Progenitor cell of endocrine pancreas (in vitro differentiated cells): ENCODE measurements around the gene SARS2. TPM values are rescaled to one million over a fixed set of nuclear protein-coding genes. Genes with fewer than 3 reads are reported as not detected.

Experiments
- DNase-seq: peaks from one replicate; pipeline ENCODE4 v3.0.0; 2021; ENCODE audit warnings: low spot score; ENCODE audit not compliant: unreplicated experiment
- H3K27ac Mint-ChIP-seq: 2 replicates; pipeline ENCODE4 v1.8.0; 2021; ENCODE audit warnings: mild to moderate bottlenecking, moderate library complexity, mixed read lengths
- H3K27me3 Mint-ChIP-seq: 2 replicates; pipeline ENCODE4 v1.8.0; 2021; ENCODE audit warnings: mixed read lengths
- H3K36me3 Mint-ChIP-seq: 2 replicates; pipeline ENCODE4 v1.8.0; 2022; ENCODE audit warnings: mixed read lengths; ENCODE audit not compliant: insufficient read depth
- H3K4me1 Mint-ChIP-seq: 2 replicates; pipeline ENCODE4 v1.8.0; 2021; ENCODE audit warnings: low read depth, mixed read lengths
- H3K4me3 Mint-ChIP-seq: 2 replicates; pipeline ENCODE4 v1.8.0; 2021; ENCODE audit warnings: low read depth, mild to moderate bottlenecking, moderate library complexity, mixed read lengths
- H3K9me3 Mint-ChIP-seq: 2 replicates; pipeline ENCODE4 v1.8.0; 2021; ENCODE audit warnings: low read depth, mixed read lengths
- total RNA-seq: library from RNA; stranded (reverse); gene quantifications from 2 replicates; pipeline ENCODE4 v1.2.1, GENCODE V29; 2021
- TF ChIP-seq, protein P1 (sequence below): fragments of 200-600 bp; sonication (generic); IDR thresholded peaks from one replicate; pipeline ENCODE4 v1.5.0; 2021; ENCODE audit warnings: antibody characterized with exemption, mild to moderate bottlenecking; ENCODE audit not compliant: unreplicated experiment

Gene SARS2
- total RNA-seq, 1 donor from 2014 or later: 68.2 TPM

- Mint-ChIP-seq H3K9me3 (no peaks in the 10 kb centered on the region), H3K36me3 (peaks cover 9% of the 10 kb centered on the region), H3K4me1 (no peaks in the 10 kb centered on the region), H3K27ac (no peak overlapping the region), H3K4me3 (no peak overlapping the region), H3K27me3 (peaks cover 3% of the 10 kb centered on the region)
- TF ChIP-seq, protein P1, sequence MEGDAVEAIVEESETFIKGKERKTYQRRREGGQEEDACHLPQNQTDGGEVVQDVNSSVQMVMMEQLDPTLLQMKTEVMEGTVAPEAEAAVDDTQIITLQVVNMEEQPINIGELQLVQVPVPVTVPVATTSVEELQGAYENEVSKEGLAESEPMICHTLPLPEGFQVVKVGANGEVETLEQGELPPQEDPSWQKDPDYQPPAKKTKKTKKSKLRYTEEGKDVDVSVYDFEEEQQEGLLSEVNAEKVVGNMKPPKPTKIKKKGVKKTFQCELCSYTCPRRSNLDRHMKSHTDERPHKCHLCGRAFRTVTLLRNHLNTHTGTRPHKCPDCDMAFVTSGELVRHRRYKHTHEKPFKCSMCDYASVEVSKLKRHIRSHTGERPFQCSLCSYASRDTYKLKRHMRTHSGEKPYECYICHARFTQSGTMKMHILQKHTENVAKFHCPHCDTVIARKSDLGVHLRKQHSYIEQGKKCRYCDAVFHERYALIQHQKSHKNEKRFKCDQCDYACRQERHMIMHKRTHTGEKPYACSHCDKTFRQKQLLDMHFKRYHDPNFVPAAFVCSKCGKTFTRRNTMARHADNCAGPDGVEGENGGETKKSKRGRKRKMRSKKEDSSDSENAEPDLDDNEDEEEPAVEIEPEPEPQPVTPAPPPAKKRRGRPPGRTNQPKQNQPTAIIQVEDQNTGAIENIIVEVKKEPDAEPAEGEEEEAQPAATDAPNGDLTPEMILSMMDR: no peak
- DNase-seq: no peak
These were observed 19.1 kb downstream of the SARS2 start for GRCh38 chr19:38911388-38912001.

GRCh38 chr19:38910488-38910887 lies 20.1 kb downstream of the SARS2 start:
- H3K36me3 Mint-ChIP-seq: peaks cover 9% of the 10 kb centered on the region
- peaks cover 3% of the 10 kb centered on the region for H3K27me3 Mint-ChIP-seq
- TF ChIP-seq, protein P1: no peak
- DNase-seq: no peak
- no peak overlapping the region for H3K4me3 Mint-ChIP-seq
- no peaks in the 10 kb centered on the region for H3K4me1 Mint-ChIP-seq
- H3K27ac Mint-ChIP-seq: no peak overlapping the region
- H3K9me3 Mint-ChIP-seq: no peaks in the 10 kb centered on the region

- H3K4me1 Mint-ChIP-seq: no peaks in the 10 kb centered on the region
- H3K9me3 Mint-ChIP-seq: no peaks in the 10 kb centered on the region
- H3K27ac Mint-ChIP-seq: no peak overlapping the region
- H3K27me3 Mint-ChIP-seq: peaks cover 3% of the 10 kb centered on the region
- H3K4me3 Mint-ChIP-seq: no peak overlapping the region
- peaks cover 11% of the 10 kb centered on the region for H3K36me3 Mint-ChIP-seq
- DNase-seq: no peak
- TF ChIP-seq, protein P1: no peak
These were observed 21.7 kb downstream of the SARS2 start for GRCh38 chr19:38908911-38909310.

GRCh38 chr19:38907670-38908069 lies 22.9 kb downstream of the SARS2 start:
- H3K4me3 Mint-ChIP-seq: no peak overlapping the region
- peaks cover 2% of the 10 kb centered on the region for H3K27me3 Mint-ChIP-seq
- peaks cover 11% of the 10 kb centered on the region for H3K36me3 Mint-ChIP-seq
- DNase-seq: no peak
- peak overlapping the region; percentile 70 for H3K27ac Mint-ChIP-seq
- H3K9me3 Mint-ChIP-seq: no peaks in the 10 kb centered on the region
- TF ChIP-seq, protein P1: no peak
- no peaks in the 10 kb centered on the region for H3K4me1 Mint-ChIP-seq

DNA sequence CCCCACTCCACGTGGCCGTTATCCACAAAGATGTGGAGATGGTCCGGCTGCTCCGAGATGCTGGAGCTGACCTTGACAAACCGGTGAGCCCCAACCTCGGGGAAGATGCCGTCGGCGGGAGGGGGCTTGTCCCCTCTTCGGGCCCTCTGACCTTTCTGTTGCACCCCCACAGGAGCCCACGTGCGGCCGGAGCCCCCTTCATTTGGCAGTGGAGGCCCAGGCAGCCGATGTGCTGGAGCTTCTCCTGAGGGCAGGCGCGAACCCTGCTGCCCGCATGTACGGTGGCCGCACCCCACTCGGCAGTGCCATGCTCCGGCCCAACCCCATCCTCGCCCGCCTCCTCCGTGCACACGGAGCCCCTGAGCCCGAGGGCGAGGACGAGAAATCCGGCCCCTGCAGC lies 23.3 kb downstream of the SARS2 start:
- TF ChIP-seq, protein P1: no peak
- Mint-ChIP-seq H3K4me3 (no peak overlapping the region), H3K9me3 (no peaks in the 10 kb centered on the region), H3K27ac (peak overlapping the region; percentile 70), H3K36me3 (peaks cover 11% of the 10 kb centered on the region), H3K27me3 (no peaks in the 10 kb centered on the region), H3K4me1 (no peaks in the 10 kb centered on the region)
- DNase-seq: no peak
